ENCODE results near the gene PIRT.

Gene PIRT

DNA sequence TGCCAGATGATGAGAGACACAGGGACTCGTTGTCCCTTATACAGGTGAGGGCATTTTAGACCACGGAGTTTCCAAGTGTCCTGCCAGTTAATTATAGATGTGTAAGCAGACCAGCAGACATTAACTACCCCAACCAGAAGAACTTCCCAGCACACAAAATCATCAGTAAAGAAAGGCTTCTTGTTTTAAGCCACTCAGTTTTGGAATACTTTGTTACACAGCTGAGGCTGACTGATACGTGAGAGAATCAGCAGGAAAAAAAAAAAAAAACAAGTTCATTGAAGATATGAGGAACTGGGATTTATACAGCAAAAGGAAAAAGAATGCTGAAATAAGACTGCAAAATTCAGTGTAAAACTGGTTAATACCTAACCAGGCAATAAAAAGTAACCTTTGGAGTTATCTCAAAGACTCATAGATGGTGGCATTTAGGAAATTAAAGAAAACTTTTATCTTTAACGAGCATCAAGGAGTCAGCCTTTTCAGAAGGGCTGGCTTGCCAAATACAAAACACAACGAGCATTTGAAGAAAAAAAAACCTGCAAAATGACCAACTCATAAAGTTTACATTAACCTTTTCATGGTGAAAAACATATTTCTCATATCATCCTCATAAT lies 62.0 kb downstream of the PIRT start:
- TF ChIP-seq, protein P1, sequence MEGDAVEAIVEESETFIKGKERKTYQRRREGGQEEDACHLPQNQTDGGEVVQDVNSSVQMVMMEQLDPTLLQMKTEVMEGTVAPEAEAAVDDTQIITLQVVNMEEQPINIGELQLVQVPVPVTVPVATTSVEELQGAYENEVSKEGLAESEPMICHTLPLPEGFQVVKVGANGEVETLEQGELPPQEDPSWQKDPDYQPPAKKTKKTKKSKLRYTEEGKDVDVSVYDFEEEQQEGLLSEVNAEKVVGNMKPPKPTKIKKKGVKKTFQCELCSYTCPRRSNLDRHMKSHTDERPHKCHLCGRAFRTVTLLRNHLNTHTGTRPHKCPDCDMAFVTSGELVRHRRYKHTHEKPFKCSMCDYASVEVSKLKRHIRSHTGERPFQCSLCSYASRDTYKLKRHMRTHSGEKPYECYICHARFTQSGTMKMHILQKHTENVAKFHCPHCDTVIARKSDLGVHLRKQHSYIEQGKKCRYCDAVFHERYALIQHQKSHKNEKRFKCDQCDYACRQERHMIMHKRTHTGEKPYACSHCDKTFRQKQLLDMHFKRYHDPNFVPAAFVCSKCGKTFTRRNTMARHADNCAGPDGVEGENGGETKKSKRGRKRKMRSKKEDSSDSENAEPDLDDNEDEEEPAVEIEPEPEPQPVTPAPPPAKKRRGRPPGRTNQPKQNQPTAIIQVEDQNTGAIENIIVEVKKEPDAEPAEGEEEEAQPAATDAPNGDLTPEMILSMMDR (IDR thresholded peaks at IDR 0.05; ENCODE audit: control insufficient read depth, insufficient read depth, low read depth, low read length, missing control alignments), result no peak
- no peak overlapping the region for H3K4me3 ChIP-seq (ENCODE audit: control insufficient read depth, low read depth, low read length)
- no peak for DNase-seq (ENCODE audit: low read depth)

DNA sequence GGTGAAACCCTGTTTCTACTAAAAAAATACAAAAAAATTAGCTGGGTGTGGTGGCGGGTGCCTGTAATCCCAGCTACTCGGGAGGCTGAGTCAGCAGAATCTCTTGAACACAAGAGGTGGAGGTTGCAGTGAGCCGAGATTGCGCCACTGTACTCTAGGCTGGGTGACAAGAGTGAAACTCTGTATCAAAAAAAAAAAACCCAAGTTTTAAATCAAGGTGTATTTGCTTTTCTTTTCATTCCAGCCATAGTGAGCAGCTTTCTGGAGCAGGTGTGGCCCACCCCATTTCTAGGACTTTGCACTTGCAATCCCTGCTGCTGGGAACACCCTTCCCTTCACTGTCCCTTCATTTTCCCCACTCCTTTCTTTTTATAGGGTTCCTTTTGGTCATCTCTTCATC lies 62.8 kb downstream of the PIRT start:
- no peak overlapping the region for H3K4me3 ChIP-seq (ENCODE audit: control insufficient read depth, low read depth, low read length)
- TF ChIP-seq, protein P1 (IDR thresholded peaks at IDR 0.05; ENCODE audit: control insufficient read depth, insufficient read depth, low read depth, low read length, missing control alignments), result no peak
- no peak for DNase-seq (ENCODE audit: low read depth)

DNA sequence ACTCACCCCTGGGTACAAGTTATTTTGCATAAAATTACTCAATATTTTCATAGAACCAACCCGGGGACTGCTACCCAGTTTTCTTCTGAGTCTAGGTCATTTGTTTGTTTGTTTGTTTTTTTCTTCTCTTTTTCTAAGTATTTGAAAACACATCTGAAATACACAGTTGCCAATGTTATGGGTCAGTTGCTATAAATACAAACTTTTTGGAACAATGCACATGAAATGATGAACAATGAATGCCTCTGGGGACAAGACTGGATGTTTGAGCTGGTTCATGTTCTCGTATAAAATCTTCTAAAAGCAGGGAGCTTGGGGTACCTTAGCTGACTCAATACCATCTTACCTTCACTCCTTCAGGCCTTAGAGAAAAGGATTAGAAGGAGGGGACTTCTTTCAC lies 64.5 kb downstream of the PIRT start:
- DNase-seq (ENCODE audit: low read depth), result no peak
- TF ChIP-seq, protein P1 (IDR thresholded peaks at IDR 0.05; ENCODE audit: control insufficient read depth, insufficient read depth, low read depth, low read length, missing control alignments), result no peak
- no peak overlapping the region for H3K4me3 ChIP-seq (ENCODE audit: control insufficient read depth, low read depth, low read length)

All from AG09309 (cell line).